Ectodermal cell (in vitro differentiated cells): ENCODE measurements around the gene IL16.
"Not testable (repeated sequence)": the region's sequence is repeated elsewhere in the genome, so short reads cannot be mapped to it uniquely, and the experiment has no call there.

Experiments used
- H3K27ac ChIP-seq: 2 replicates; pipeline ENCODE4 v1.7.0; 2013; ENCODE audit warnings: mild to moderate bottlenecking, low read depth, low read length; ENCODE audit not compliant: insufficient read depth, poor library complexity, severe bottlenecking
- H3K27me3 ChIP-seq: 2 replicates; pipeline ENCODE4 v1.7.0; 2013; ENCODE audit warnings: mild to moderate bottlenecking, low read length; ENCODE audit not compliant: insufficient read depth, control insufficient read depth, poor library complexity, severe bottlenecking
- H3K36me3 ChIP-seq: one replicate; pipeline ENCODE4 v1.7.0; 2013; ENCODE audit warnings: low read length; ENCODE audit not compliant: control insufficient read depth, insufficient read depth
- H3K4me1 ChIP-seq: one replicate; pipeline ENCODE4 v1.7.0; 2013; ENCODE audit warnings: low read length; ENCODE audit not compliant: control insufficient read depth, insufficient read depth
- H3K4me3 ChIP-seq: 2 replicates; pipeline ENCODE4 v1.7.0; 2013; ENCODE audit warnings: low read depth, low read length, control low read depth; ENCODE audit not compliant: insufficient read depth
- H3K9me3 ChIP-seq: 2 replicates; pipeline ENCODE4 v1.7.0; 2013; ENCODE audit warnings: mild to moderate bottlenecking, low read length, moderate library complexity; ENCODE audit not compliant: control insufficient read depth
- WGBS, 2 experiments: methylation state at CpG; one replicate each; pipeline ENCODE4 v1.1.7; 2013; ENCODE audit warnings: missing lambda C conversion rate in 2 of 2; 5-methylcytosine and 5-hydroxymethylcytosine counted together

Gene IL16

DNA sequence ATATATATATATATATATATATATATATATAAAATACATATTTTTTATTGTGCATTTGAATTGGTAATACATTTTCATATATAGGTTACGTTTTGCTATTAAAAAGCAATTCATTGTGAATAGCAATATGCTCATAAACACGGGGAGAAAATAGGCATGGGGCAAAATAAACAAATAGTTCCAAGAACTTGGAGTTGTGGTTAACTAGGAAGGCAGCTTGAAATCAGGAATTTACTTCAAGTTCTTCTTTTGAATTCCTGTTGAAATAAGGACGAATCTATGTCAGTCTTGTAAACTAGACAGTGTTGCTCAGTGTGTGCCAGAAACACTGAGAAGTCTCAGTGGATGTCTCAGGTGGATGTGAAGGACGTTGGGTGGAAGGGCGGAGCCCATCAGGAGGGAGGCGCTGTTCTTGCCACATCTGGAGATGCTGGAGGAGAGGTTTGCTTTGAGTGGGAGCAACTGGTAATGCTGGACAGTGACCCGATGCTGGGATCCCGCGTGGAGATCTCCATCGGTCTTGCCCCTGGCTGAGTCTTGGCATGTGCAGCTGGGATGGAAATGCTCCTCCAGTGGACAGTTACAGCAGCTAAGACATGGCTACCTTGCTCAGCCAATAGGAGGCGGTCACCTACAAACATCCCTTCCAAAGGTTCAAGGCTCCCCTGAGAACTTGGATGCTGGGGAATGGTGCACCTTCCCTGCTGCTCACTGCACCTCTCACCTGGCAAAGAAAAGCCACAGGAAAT lies 2.5 kb downstream of the IL16 start:
- Histone ChIP-seq H3K27me3 (no peaks in the 10 kb centered on the region), H3K9me3 (no peaks in the 10 kb centered on the region), H3K4me1 (no peaks in the 10 kb centered on the region), H3K36me3 (no peaks in the 10 kb centered on the region), H3K4me3 (no peak overlapping the region), H3K27ac (no peak overlapping the region)
- 84 to 88% methylated on average over 10 to 11 of the region's 11 CpGs for WGBS, 2 experiments

DNA sequence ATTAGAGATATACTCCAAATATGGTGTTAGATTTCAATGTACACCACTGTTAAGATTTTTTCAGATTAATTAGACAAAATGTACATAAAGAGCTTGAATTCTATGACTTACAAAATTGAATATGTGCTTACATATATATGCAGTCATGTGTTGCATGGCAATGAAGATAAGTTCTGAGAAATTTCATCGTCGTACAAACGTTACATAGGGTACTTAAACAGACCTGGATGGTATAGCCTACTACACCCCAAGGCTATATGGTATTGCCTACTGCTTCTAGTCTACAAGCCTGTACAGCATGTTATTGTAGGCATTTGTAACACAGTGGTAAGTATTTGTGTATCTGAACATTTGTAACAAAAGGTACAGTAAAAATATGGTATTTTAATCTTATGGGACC lies 9.3 kb downstream of the IL16 start:
- 91 to 93% methylated on average over 3 of the region's 3 CpGs for WGBS, 2 experiments
- H3K36me3 ChIP-seq = no peaks in the 10 kb centered on the region
- H3K27me3 ChIP-seq = no peaks in the 10 kb centered on the region
- H3K4me3 ChIP-seq = no peak overlapping the region
- no peak overlapping the region for H3K27ac ChIP-seq
- H3K9me3 ChIP-seq = no peaks in the 10 kb centered on the region
- no peaks in the 10 kb centered on the region for H3K4me1 ChIP-seq

DNA sequence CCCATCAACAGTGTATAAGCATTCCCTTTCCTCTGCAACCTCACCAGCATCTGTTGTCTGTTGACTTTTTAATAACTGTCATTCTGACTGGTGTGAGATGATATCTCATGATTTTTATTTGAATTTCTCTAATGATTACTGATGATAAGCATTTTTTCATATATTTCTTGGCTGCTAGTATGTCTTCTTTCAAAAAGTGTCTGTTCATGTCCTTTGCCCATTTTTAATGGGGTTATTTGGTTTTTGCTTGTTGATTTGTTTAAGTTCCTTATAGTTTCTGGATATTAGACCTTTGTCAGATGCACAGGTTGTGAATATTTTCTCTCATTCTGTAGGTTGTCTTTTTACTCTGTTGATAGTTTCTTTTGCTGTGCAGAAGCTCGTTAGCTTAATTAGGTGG lies 11.3 kb downstream of the IL16 start:
- H3K27me3 ChIP-seq, H3K9me3 ChIP-seq, H3K4me1 ChIP-seq, H3K27ac ChIP-seq, H3K36me3 ChIP-seq, H3K4me3 ChIP-seq: not testable (repeated sequence)
- 82 to 90% methylated on average over 1 of the region's 1 CpG for WGBS, 2 experiments

DNA sequence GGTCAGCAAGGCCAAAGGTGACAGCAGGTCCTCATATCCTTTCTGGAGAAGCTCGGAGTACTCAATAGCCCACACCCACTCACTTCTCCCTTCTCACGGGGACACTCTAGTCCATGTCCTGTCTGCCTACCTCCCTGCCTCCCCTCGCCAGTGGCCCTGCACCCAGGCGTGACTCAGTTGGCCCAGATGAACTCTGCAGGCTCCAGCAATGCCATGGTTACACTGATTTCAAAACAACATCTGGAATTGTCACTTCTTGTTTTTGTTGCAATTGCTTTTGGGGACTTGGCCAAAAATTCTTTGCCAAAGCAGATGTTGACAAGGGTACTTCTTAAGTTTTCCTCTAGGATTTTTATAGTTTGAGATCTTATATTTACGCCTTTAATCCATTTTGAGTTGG lies 13.0 kb downstream of the IL16 start:
- H3K9me3 ChIP-seq = no peaks in the 10 kb centered on the region
- H3K27me3 ChIP-seq = no peaks in the 10 kb centered on the region
- no peaks in the 10 kb centered on the region for H3K4me1 ChIP-seq
- H3K27ac ChIP-seq = no peak overlapping the region
- 87 to 88% methylated on average over 4 to 5 of the region's 5 CpGs for WGBS, 2 experiments
- H3K4me3 ChIP-seq = no peak overlapping the region
- H3K36me3 ChIP-seq = no peaks in the 10 kb centered on the region

DNA sequence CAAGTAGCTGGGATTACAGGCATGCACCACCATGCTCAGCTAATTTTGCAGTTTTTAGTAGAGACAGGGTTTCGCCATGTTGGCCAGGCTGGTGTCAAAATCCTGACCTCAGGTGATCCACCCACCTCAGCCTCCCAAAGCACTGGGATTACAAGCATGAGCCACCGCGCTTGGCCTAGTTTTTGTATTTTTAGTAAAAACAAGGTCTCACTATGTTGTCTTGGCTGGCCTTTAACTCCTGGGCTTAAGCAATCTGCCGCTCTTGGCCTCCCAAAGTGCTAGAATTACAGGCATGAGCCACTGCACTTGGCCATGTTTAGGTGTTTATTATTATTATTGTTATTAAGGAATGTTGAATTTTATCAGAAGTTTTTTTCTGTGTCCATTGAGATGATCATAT lies 14.7 kb downstream of the IL16 start:
- no peaks in the 10 kb centered on the region for H3K4me1 ChIP-seq
- H3K4me3 ChIP-seq = no peak overlapping the region
- no peak overlapping the region for H3K27ac ChIP-seq
- no peaks in the 10 kb centered on the region for H3K9me3 ChIP-seq
- no peaks in the 10 kb centered on the region for H3K27me3 ChIP-seq
- WGBS, 2 experiments = 80% methylated on average over 4 of the region's 4 CpGs
- no peaks in the 10 kb centered on the region for H3K36me3 ChIP-seq

DNA sequence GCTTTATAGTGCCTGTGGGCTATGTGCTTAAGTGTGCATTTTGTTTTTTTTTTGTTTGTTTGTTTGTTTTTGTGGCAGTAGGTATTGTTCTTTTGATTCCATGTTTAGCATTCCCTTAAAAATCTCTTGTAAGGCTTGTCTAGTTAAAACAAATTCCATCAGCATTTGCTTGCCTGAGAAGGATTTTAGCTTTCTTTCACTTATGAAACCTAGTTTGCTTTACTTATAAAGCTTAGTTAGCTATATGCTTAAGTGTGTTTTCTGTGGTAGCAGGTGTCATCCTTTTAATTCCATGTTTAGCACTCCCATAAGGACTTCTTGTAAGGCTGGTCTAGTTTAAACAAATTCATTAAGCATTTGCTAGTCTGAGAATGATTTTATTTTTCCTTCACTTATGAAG lies 17.3 kb downstream of the IL16 start:
- Histone ChIP-seq H3K4me3 (no peak overlapping the region), H3K36me3 (no peaks in the 10 kb centered on the region), H3K27ac (no peak overlapping the region), H3K9me3 (no peaks in the 10 kb centered on the region), H3K4me1 (no peaks in the 10 kb centered on the region), H3K27me3 (no peaks in the 10 kb centered on the region)

DNA sequence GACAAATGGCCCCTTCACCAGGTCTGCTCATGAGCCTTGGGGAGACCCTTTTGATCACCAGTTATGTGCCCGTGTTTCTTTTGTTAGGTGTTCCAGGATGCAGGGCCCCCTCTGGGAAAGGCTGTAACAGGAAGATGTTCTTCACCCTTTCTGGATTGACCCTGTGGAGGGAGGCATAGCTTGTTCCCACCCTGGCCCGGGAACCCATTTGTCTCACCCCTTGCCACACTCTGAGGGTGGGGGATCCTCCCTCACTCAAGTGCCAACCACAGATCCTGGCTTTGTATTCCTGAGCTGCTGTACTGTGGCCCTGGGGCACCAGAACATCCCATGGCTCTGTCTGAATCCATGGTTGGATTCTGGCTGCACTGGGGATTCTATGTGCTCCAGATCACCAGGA lies 18.9 kb downstream of the IL16 start:
- Histone ChIP-seq H3K27ac (no peak overlapping the region), H3K9me3 (no peaks in the 10 kb centered on the region), H3K4me3 (no peak overlapping the region), H3K4me1 (no peaks in the 10 kb centered on the region), H3K27me3 (no peaks in the 10 kb centered on the region), H3K36me3 (no peaks in the 10 kb centered on the region)
- 92 to 93% methylated on average over 2 of the region's 2 CpGs for WGBS, 2 experiments

DNA sequence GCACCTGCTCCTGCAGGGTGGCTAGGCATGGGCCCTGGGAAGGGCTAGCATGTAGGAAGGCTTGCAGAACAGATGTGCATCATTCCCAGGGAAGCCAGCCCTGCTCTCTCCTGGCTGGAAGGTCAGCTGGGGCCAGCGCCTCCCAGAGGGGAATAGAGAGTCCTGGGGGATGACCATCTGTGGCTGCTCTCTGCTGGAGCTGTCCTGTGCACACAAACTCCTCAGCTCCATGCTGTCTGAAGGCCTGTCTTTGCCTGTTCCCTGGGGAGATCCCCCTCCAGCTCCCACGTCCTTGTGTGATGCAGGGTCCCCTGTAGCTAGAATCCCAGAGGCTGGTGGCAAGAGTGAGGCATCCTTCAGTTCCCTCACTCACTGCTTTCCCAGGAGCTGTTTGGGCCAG lies 19.3 kb downstream of the IL16 start:
- H3K27me3 ChIP-seq = no peaks in the 10 kb centered on the region
- 80 to 87% methylated on average over 2 of the region's 2 CpGs for WGBS, 2 experiments

DNA sequence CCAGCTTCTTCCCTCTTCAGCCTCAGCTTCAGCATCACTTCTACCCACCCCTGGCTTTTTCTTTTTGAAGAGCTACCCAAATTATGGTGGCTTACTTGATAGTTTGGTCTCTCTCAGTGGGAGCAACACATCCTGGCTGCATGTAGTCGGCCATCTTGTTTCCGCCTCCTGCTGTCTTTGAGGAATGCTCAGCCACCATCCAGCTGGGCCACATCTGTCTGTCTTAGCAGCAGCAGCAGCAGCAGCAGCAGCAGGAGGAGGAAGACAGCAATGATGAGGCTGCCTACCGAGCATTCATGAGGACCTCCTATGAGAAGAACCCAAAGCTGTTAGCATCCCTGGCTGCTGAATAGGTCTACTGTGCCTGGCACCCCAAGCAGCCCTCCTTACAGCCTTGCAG lies 19.7 kb downstream of the IL16 start:
- Histone ChIP-seq H3K36me3 (no peaks in the 10 kb centered on the region), H3K27me3 (no peaks in the 10 kb centered on the region), H3K4me1 (no peaks in the 10 kb centered on the region), H3K27ac (no peak overlapping the region), H3K9me3 (no peaks in the 10 kb centered on the region), H3K4me3 (no peak overlapping the region)
- WGBS, 2 experiments = 64 to 66% methylated on average over 3 of the region's 3 CpGs

More for the DNA sequence above, 19.3 kb downstream of the IL16 start:
- no peak overlapping the region for H3K4me3 ChIP-seq
- no peaks in the 10 kb centered on the region for H3K36me3 ChIP-seq
- no peak overlapping the region for H3K27ac ChIP-seq
- no peaks in the 10 kb centered on the region for H3K4me1 ChIP-seq
- no peaks in the 10 kb centered on the region for H3K9me3 ChIP-seq

DNA sequence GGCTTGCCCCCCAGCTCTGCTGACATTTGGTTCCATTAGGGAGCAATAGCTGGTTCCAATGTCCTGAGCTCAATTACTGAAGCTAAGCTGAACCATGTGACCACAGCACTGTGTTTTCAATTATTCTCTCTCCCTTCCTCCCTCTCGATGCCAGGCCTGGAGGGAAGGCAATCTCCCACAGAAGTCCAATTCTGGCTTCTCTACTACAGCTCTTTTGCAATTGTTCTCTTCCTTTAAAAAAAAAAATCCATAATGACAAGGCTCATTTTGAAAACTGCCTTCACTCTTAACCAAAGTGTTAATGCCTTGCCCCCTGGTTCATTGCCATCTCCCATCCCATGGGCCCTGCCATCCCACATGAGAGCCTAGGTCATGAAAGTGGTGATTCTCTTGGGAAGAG lies 24.8 kb downstream of the IL16 start:
- WGBS, 2 experiments = 84% methylated on average over 1 of the region's 1 CpG
- no peak overlapping the region for H3K4me3 ChIP-seq
- no peaks in the 10 kb centered on the region for H3K9me3 ChIP-seq
- no peaks in the 10 kb centered on the region for H3K4me1 ChIP-seq
- no peaks in the 10 kb centered on the region for H3K27me3 ChIP-seq
- H3K36me3 ChIP-seq = no peaks in the 10 kb centered on the region
- H3K27ac ChIP-seq = no peak overlapping the region

DNA sequence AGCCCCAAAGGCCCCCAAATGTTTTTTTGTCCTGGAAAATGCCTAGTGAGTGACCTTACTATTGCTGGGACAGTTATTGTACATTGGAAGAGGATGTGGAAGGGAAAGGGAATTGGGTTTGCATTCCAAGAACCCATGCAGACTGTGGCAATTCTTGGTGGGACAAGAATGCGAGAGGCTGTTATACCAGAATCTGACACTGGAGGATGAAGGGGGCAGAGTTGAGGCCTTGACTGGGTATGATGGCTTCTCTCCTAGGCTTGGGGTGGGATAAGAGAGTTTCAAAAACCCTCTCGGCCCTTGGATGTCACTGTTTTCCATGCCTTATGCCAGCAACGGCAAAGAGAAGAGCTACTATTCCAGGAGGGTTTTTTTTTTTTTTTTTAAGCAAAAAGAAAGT lies 25.3 kb downstream of the IL16 start:
- WGBS, 2 experiments = 91 to 94% methylated on average over 3 of the region's 3 CpGs
- Histone ChIP-seq H3K9me3 (no peaks in the 10 kb centered on the region), H3K27ac (no peak overlapping the region), H3K4me1 (no peaks in the 10 kb centered on the region), H3K4me3 (no peak overlapping the region), H3K36me3 (no peaks in the 10 kb centered on the region), H3K27me3 (no peaks in the 10 kb centered on the region)
